Testis (tissue), 3 donors: ENCODE data around the gene CADPS2. TPM values are rescaled to one million over a fixed set of nuclear protein-coding genes. Genes with fewer than 3 reads are reported as not detected.

Experiments used
- DNase-seq: peaks from one replicate; pipeline ENCODE4 v3.0.0-alpha.2; 2019
- H3K27ac ChIP-seq, 2 donors: fragments of 200-600 bp; sonication (generic); one replicate each; pipeline ENCODE4 v1.5.1; 2019
- H3K27me3 ChIP-seq: fragments of 200-600 bp; sonication (generic); one replicate; pipeline ENCODE4 v1.5.1; 2019
- H3K36me3 ChIP-seq: fragments of 200-600 bp; sonication (generic); one replicate; pipeline ENCODE4 v1.5.1; 2017; ENCODE audit warnings: low read depth; ENCODE audit errors: missing control alignments
- H3K4me1 ChIP-seq: fragments of 200-600 bp; sonication (generic); one replicate; pipeline ENCODE4 v1.5.1; 2019
- H3K4me3 ChIP-seq, 2 donors: fragments of 200-600 bp; sonication (generic); one replicate each; pipeline ENCODE4 v1.5.1; 2017 to 2019
- H3K9me3 ChIP-seq: fragments of 200-600 bp; sonication (generic); one replicate; pipeline ENCODE4 v1.5.1; 2017
- POLR2A ChIP-seq: fragments of 450-650 bp; IDR thresholded peaks from one replicate; pipeline ENCODE4 v1.6.1; 2017; ENCODE audit warnings: antibody characterized with exemption, mild to moderate bottlenecking, moderate library complexity
- WGBS, 2 donors: methylation state at CpG; one replicate each; pipeline ENCODE4 v1.1.5; 2018; 5-methylcytosine and 5-hydroxymethylcytosine counted together
- intact Hi-C: fragments of 100-400 bp; cut with DNase I; formaldehyde crosslinking; loops from one replicate; pipeline ENCODE4 v1.15.1; 2023; ENCODE audit warnings: low total_unique reads
- polyA plus RNA-seq: library from polyadenylated mRNA; stranded (reverse); fragments of 350-450 nt; fragmentation: Illumina TruSeq; extraction: RNeasy Lipid Tissue Mini Kit (QIAGEN cat#74804); gene quantifications from one replicate; pipeline ENCODE4 v1.2.3, GENCODE V29; 2014; ENCODE audit warnings: low read depth, low replicate concordance; ENCODE audit not compliant: insufficient read depth
- total RNA-seq, 2 donors: library from RNA; depleted of rRNA; stranded (reverse); fragments of >200 nt; gene quantifications; one replicate each; pipeline ENCODE4 v1.2.3, GENCODE V29; 2016
- TF ChIP-seq, protein P1 (sequence below), 3 experiments: fragments of 450-650 bp in 2 of 3; fragments of 200-600 bp in 1 of 3; sonication (generic) in 1 of 3; IDR thresholded peaks; one replicate each; pipeline ENCODE4 v1.5.1; 2016 to 2019; ENCODE audit warnings: antibody characterized with exemption in 3 of 3, mild to moderate bottlenecking in 2 of 3, moderate library complexity in 1 of 3

CADPS2 gene
- total and polyA plus RNA-seq, 3 donors from 2014 or later: 6.0 to 9.9 (median 9.3) TPM

DNA sequence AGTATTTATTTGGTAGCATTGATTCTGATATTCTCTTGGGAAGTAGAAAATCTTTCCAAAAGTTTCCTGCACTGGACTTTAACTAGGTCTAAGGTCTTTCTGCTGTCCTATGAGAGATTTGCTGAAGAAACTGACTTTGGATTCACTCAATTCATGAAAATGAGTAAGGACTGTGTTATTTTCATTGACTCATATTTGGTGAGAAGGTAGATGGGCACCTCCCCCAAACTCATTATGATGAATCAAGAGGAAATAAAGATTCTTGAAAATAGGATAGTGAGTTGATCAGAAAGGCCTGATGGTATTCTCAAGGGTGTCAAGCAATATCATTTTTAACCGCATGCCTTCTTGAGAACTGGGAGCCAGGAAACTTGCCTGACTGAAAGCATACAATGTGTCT lies 297.6 kb downstream of the CADPS2 start:
- H3K36me3 ChIP-seq: no peaks in the 10 kb centered on the region
- intact Hi-C loops: no loop called here
- H3K27me3 ChIP-seq: no peaks in the 10 kb centered on the region
- 85 to 91% methylated on average over 1 of the region's 1 CpG for WGBS, 2 donors
- no peak for DNase-seq
- no peaks in the 10 kb centered on the region for H3K9me3 ChIP-seq
- no peak overlapping the region for H3K27ac ChIP-seq
- TF ChIP-seq, protein P1, sequence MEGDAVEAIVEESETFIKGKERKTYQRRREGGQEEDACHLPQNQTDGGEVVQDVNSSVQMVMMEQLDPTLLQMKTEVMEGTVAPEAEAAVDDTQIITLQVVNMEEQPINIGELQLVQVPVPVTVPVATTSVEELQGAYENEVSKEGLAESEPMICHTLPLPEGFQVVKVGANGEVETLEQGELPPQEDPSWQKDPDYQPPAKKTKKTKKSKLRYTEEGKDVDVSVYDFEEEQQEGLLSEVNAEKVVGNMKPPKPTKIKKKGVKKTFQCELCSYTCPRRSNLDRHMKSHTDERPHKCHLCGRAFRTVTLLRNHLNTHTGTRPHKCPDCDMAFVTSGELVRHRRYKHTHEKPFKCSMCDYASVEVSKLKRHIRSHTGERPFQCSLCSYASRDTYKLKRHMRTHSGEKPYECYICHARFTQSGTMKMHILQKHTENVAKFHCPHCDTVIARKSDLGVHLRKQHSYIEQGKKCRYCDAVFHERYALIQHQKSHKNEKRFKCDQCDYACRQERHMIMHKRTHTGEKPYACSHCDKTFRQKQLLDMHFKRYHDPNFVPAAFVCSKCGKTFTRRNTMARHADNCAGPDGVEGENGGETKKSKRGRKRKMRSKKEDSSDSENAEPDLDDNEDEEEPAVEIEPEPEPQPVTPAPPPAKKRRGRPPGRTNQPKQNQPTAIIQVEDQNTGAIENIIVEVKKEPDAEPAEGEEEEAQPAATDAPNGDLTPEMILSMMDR (IDR thresholded peaks at IDR 0.05): no peak
- no peak for TF ChIP-seq POLR2A
- H3K4me3 ChIP-seq: no peak overlapping the region
- no peaks in the 10 kb centered on the region for H3K4me1 ChIP-seq

DNA sequence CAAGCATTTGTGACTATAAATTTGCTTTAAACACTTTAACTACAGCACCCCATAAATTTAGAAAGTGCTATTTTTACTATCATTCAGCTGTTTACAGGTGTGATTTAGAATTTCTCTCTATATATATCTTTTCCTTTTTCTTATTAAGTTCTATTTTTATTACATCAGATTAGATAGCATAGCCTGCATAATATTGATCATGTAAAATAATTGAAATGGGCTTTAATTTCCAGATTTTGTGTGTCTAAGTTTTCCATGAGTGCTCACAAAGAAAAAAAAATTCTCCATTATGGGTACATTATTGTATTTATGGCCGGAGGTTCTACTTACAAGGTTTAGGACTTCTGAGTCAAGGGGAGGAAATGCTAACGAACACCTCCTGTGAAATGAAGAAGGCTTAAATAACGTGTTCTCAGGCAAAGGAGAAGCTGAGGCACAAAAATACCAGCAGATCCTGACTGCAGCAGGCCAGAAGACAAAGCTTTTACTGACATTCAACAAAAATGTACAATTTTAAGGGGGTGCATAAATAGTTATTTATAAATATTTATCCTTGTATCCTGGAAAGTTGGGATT lies 301.5 kb downstream of the CADPS2 start:
- Histone ChIP-seq H3K27me3 (no peaks in the 10 kb centered on the region), H3K36me3 (no peaks in the 10 kb centered on the region)
- whole genome bisulfite sequencing, 2 donors: 85% methylated on average over 3 of the region's 3 CpGs

GRCh38 chr7:122578350-122578749 lies 307.9 kb downstream of the CADPS2 start:
- no peak for DNase-seq
- Histone ChIP-seq H3K27ac (no peak overlapping the region), H3K4me3 (no peak overlapping the region), H3K36me3 (no peaks in the 10 kb centered on the region), H3K9me3 (no peaks in the 10 kb centered on the region), H3K27me3 (no peaks in the 10 kb centered on the region), H3K4me1 (no peaks in the 10 kb centered on the region)
- WGBS, 2 donors: 93 to 95% methylated on average over 2 of the region's 2 CpGs
- TF ChIP-seq, protein P1 (IDR thresholded peaks at IDR 0.05): no peak
- no peak for TF ChIP-seq POLR2A
- intact Hi-C loops: no loop called here

More for the DNA sequence above, 301.5 kb downstream of the CADPS2 start:
- Histone ChIP-seq H3K27ac (no peak overlapping the region), H3K4me3 (no peak overlapping the region), H3K4me1 (no peaks in the 10 kb centered on the region), H3K9me3 (no peaks in the 10 kb centered on the region)
- no peak for DNase-seq
- TF ChIP-seq, protein P1 (IDR thresholded peaks at IDR 0.05): no peak
- intact Hi-C loops: no loop called here

DNA sequence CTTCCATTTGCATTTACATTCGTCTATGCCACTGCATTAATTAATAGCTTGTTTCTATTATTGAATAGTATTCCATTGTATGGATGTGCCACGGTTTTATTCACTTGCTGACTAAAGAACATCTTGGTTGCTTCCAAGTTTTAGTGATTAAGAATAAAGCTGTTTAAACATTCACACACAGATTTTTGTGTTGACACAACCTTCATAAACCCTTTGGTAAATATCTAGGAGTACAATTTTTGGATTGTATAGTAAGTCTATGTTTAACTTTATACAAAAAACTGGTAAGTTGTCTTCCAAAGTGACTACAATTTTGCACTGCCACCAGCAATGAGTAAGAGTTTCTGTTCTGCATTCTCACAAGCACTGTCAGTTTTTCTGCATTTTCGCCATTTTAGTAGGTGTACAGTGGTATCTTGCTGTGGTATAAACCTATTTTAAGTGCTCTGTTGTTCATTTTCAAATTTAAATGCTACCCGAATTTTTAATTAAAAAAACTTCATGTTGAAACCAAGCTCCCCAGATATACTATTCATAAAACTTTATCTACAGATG lies 308.7 kb downstream of the CADPS2 start:
- Histone ChIP-seq H3K27ac (no peak overlapping the region), H3K27me3 (no peaks in the 10 kb centered on the region), H3K4me3 (no peak overlapping the region), H3K9me3 (no peaks in the 10 kb centered on the region), H3K4me1 (no peaks in the 10 kb centered on the region), H3K36me3 (no peaks in the 10 kb centered on the region)
- intact Hi-C loops: no loop called here
- TF ChIP-seq, protein P1 (IDR thresholded peaks at IDR 0.05): no peak
- TF ChIP-seq POLR2A: no peak
- DNase-seq: no peak
- WGBS, 2 donors: 86 to 92% methylated on average over 4 of the region's 4 CpGs

DNA sequence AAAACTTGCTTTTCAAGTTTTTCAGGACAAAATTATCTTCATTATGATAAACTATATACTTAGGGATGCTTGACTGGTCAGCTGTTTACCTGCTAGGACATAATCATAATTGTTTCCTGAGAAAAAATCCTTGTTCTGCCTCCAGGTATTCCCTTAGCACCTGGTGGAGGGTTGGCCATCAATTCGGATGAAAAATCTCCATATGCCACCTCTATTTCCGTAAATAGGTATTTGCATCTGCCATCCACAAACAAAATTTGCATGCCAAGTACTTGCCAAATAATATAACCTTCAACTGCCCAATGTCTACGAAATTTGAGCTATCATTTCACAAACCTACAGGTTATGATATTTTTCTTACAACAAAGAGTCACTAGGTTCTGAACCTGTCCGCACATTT lies 313.6 kb downstream of the CADPS2 start:
- no peak overlapping the region for H3K27ac ChIP-seq
- H3K36me3 ChIP-seq: no peaks in the 10 kb centered on the region
- no peaks in the 10 kb centered on the region for H3K4me1 ChIP-seq
- no peak for TF ChIP-seq POLR2A
- TF ChIP-seq, protein P1 (IDR thresholded peaks at IDR 0.05): no peak
- H3K9me3 ChIP-seq: no peaks in the 10 kb centered on the region
- H3K27me3 ChIP-seq: no peaks in the 10 kb centered on the region
- 91% methylated on average over 4 of the region's 4 CpGs for WGBS, 2 donors
- DNase-seq: no peak
- intact Hi-C loops: no loop called here
- no peak overlapping the region for H3K4me3 ChIP-seq
